ENCODE measurements around the gene TLN1. TPM values are rescaled to one million over a fixed set of nuclear protein-coding genes. Genes with fewer than 3 reads are reported as not detected.

TLN1 gene
- total and polyA plus RNA-seq, 2 of the 8 experiments (the other 6 are each of a cell fraction or from before 2014, with no cell fraction given) = 28.1 to 90.1 TPM

- Histone ChIP-seq H4K8ac (ENCODE audit: extremely low read depth, insufficient read depth, low read length) (peak within 1 kb of the TSS; percentile 9; the same call in 1 of the 2 replicates), H3K56ac (replicated peaks; ENCODE audit: insufficient read length, low read depth, low read length) (no peak within 1 kb of the TSS), H3K79me1 (ENCODE audit: low read depth, low read length) (no peaks in the 10 kb centered on the region), H2BK5ac (ENCODE audit: low read depth, low read length) (peak within 1 kb of the TSS; percentile 52; the same call in 1 of the 2 replicates), H3K23me2 (ENCODE audit: low read depth, low read length) (peaks cover 10% of the 10 kb centered on the region; the same call in 1 of the 2 replicates), H3K4me1 (replicated peaks in 1 of 4; ENCODE audit: control insufficient read depth in 3 of 4, insufficient read depth in 4 of 4, low read length in 3 of 4) (peaks cover 0 to 17% (median 12%) of the 10 kb centered on the region in 4 experiments; a peak in 5 of 7 replicates), H2AK5ac (ENCODE audit: low read depth, low read length) (0 out of 2 replicates have a peak within 1 kb of the TSS, but pooled peaks have one; percentile 9), H3K14ac (ENCODE audit: insufficient read length) (no peak within 1 kb of the TSS), H4K5ac (ENCODE audit: insufficient read length, low read depth, low read length) (no peak within 1 kb of the TSS), H4K20me1 (replicated peaks in 1 of 2; ENCODE audit: control insufficient read depth in 1 of 2, insufficient read depth in 2 of 2, low read length in 2 of 2) (no peaks in the 10 kb centered on the region), H3K23ac (ENCODE audit: insufficient read length) (no peak within 1 kb of the TSS), H3K79me2 (ENCODE audit: control insufficient read depth in 1 of 2, insufficient read depth in 2 of 2, low read length in 2 of 2) (no peaks in the 10 kb centered on the region), H3K36me3 (ENCODE audit: control insufficient read depth in 2 of 4, insufficient read depth in 4 of 4, low read length in 3 of 4) (no peaks in the 10 kb centered on the region), H3K9me3 (ENCODE audit: insufficient read depth in 2 of 2, low read depth in 1 of 2, low read length in 1 of 2) (no peaks in the 10 kb centered on the region), H2BK15ac (ENCODE audit: low read length) (0 out of 2 replicates have a peak within 1 kb of the TSS, but pooled peaks have one; percentile 72), H3K27ac (ENCODE audit: low read depth, low read length) (no peak within 1 kb of the TSS), H2BK12ac (ENCODE audit: low read depth, low read length) (peak within 1 kb of the TSS; percentile 68; the same call in 1 of the 2 replicates), H3K4me2 (ENCODE audit: insufficient read depth in 1 of 2, low read depth in 2 of 2, low read length in 2 of 2) (peak within 1 kb of the TSS; percentile 45 to 64), H2BK20ac (ENCODE audit: low read length) (peak within 1 kb of the TSS; percentile 88; the same call in 1 of the 2 replicates), H3K4ac (replicated peaks; ENCODE audit: insufficient read length, low read depth, low read length) (no peak within 1 kb of the TSS), H2AFZ (ENCODE audit: low read length) (peak within 1 kb of the TSS; percentile 78; the same call in 1 of the 2 replicates), H3K18ac (ENCODE audit: extremely low read depth, low read length) (peak within 1 kb of the TSS; percentile 86), H3K27me3 (replicated peaks in 1 of 4; ENCODE audit: control insufficient read depth in 3 of 4, extremely low read depth in 1 of 4, insufficient read depth in 3 of 4, low read length in 3 of 4) (no peaks in the 10 kb centered on the region), H3K9ac (replicated peaks in 1 of 4; ENCODE audit: extremely low read depth in 1 of 4, low read depth in 3 of 4, low read length in 3 of 4) (no peak within 1 kb of the TSS), H3K4me3 (ENCODE audit: extremely low read depth in 1 of 4, insufficient read depth in 2 of 4, low read depth in 3 of 4, low read length in 4 of 4) (peak within 1 kb of the TSS in 1 of 4 experiments; percentile 40; a peak in 2 of 8 replicates), H4K91ac (replicated peaks; ENCODE audit: insufficient read length, low read length) (peak within 1 kb of the TSS; percentile 70), H2BK120ac (replicated peaks; ENCODE audit: low read depth, low read length) (peak within 1 kb of the TSS; percentile 10)
- ChIA-PET CTCF (ENCODE audit: partially characterized antibody) (interaction anchor here (0.5 to 8.1 kb wide), 9 partner anchors 11 to 1342 kb away, joined by 3 to 149 read pairs (median 4); partner anchors contain the start of genes ARHGEF39, CCDC107, CD72 and CREB3), POLR2A (ENCODE audit: partially characterized antibody) (interaction anchor here (0.7 to 6.2 kb wide), 7 partner anchors 6 to 77 kb away, joined by 3 to 53 read pairs (median 3); partner anchors contain the start of genes CCDC107, CD72 and RMRP)
- TF ChIP-seq SIN3A (conservative IDR thresholded peaks at IDR 0.05 in 1 of 2, IDR thresholded peaks at IDR 0.05 in 1 of 2; ENCODE audit: low read depth in 1 of 2, low read length in 2 of 2) (0 out of 4 replicates have a peak, but pooled peaks of 1 of the 2 experiments have one; percentile 35), EP300 (IDR thresholded peaks at IDR 0.05; ENCODE audit: borderline replicate concordance in 1 of 2, low read depth in 2 of 2, low read length in 2 of 2) (no peak), RBBP5 (IDR thresholded peaks at IDR 0.05; ENCODE audit: borderline replicate concordance, low read depth, low read length) (peak; percentile 83; the same call in 1 of the 2 replicates), TEAD4 (IDR thresholded peaks at IDR 0.05; ENCODE audit: low read depth, low read length) (no peak), SAP30 (IDR thresholded peaks at IDR 0.05; ENCODE audit: insufficient read depth, insufficient replicate concordance, low read length) (no peak), HDAC6 (IDR thresholded peaks at IDR 0.05; ENCODE audit: low read depth, low read length) (no peak), ASH2L (IDR thresholded peaks at IDR 0.05; ENCODE audit: low read length) (peak; percentile 88), MAX (IDR thresholded peaks at IDR 0.05) (peak; percentile 25; the same call in 1 of the 2 replicates)
- FAIRE-seq (no peak), DNase-seq (ENCODE audit: low read depth in 1 of 2, low spot score in 2 of 2) (peak in 1 of 2 experiments; percentile 58)
- 61% methylated on average over 20 of the region's 22 CpGs; no CpG with 5 or more reads in 1 of the 2 experiments for WGBS, 2 experiments (ENCODE audit: extremely low coverage in 1 of 2, insufficient coverage in 1 of 2, insufficient read length in 1 of 2, insufficient replicate concordance in 2 of 2, low coverage in 1 of 2, low lambda C conversion rate in 2 of 2, missing lambda C conversion rate in 1 of 2)
Observed at GRCh38 chr9:35650341-35651158, 81.4 kb downstream of the TLN1 start, which contains the start of gene SIT1. TSS of gene SIT1 (minus strand) at chr9:35650931. CDS start at chr9:35650853, 78 bp downstream.
